DND-41 (cell line): ENCODE measurements around the gene CRACR2A.

Experiments used
- CTCF ChIP-seq: IDR thresholded peaks from 2 replicates; pipeline ENCODE4 v1.5.1; 2012; ENCODE audit warnings: borderline replicate concordance, low read length, moderate library complexity, mild to moderate bottlenecking; ENCODE audit not compliant: poor library complexity, severe bottlenecking; ENCODE audit errors: extremely low read depth
- EZH2 ChIP-seq: IDR thresholded peaks from 3 replicates; pipeline ENCODE4 v1.6.1; 2012; ENCODE audit warnings: borderline replicate concordance, low read depth, mild to moderate bottlenecking, moderate library complexity, low read length, inconsistent platforms; ENCODE audit not compliant: severe bottlenecking

DNA sequence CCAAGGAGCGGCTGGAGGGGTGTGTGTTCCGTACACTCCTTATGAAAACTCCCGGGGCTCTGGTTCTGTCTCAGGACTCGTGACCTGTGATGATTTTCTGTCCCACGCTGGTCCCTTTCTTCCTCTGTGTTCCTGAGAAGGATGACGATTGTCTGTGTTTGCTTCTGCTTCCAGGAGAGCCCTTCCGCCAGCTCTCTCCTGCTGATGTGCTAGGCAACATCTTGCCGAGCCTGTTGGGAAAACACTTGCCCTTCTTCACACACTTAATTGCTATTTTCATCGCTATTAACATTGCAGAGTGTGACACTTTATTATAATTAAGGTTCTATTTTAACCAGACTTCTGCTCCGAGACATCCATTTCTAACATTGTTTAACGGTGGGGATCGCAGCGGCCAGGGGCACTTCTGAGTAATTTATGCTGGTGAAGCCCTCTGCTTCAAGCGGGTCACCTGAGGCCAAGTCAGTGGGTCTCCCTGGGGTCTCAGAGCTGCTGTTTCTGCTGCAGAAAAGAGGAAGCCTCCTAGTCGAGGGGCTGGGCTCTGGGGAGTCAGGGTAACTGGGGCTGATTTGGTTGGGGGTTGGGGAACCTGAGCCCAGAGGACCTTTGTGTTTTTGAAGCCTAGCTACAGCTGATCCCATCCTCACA, 173.3 kb downstream of the CRACR2A start:
- TF ChIP-seq CTCF (no peak), EZH2 (no peak)
